GM19099 (cell line): ENCODE results near the gene PICALM.

Source experiments
- POLR2A ChIP-seq: IDR thresholded peaks from 3 replicates; pipeline ENCODE4 v1.6.1; 2011; ENCODE audit warnings: low read depth; ENCODE audit not compliant: insufficient read length; ENCODE audit errors: extremely low read depth

The PICALM gene

GRCh38 chr11:86068951-86069407 is at the start of gene PICALM:
Gene PICALM, minus strand, starts transcription at chr11:86069084. Its CDS starts 304 bp downstream, at chr11:86068780.
- TF ChIP-seq POLR2A: peak; percentile 53

- no peak for TF ChIP-seq POLR2A
Observed at GRCh38 chr11:86118253-86118652, 49.4 kb upstream of the PICALM start.

GRCh38 chr11:86117712-86118063 is 48.8 kb upstream of the PICALM start:
- TF ChIP-seq POLR2A: no peak

- TF ChIP-seq POLR2A: no peak
Observed at GRCh38 chr11:86117001-86117711, 48.3 kb upstream of the PICALM start.

GRCh38 chr11:86116386-86116726 is 47.5 kb upstream of the PICALM start:
- TF ChIP-seq POLR2A: peak; percentile 57

- TF ChIP-seq POLR2A: no peak
Observed at GRCh38 chr11:86115542-86116385, 46.9 kb upstream of the PICALM start.

GRCh38 chr11:86108890-86109638 is 40.2 kb upstream of the PICALM start:
- TF ChIP-seq POLR2A: no peak

GRCh38 chr11:86108191-86108590 is 39.3 kb upstream of the PICALM start:
- no peak for TF ChIP-seq POLR2A

GRCh38 chr11:86106916-86107315 is 38.0 kb upstream of the PICALM start:
- TF ChIP-seq POLR2A: no peak

GRCh38 chr11:86103808-86104207 is 34.9 kb upstream of the PICALM start:
- no peak for TF ChIP-seq POLR2A

- TF ChIP-seq POLR2A: no peak
Observed at GRCh38 chr11:86101941-86102407, 33.1 kb upstream of the PICALM start.

GRCh38 chr11:86101493-86101892 is 32.6 kb upstream of the PICALM start:
- TF ChIP-seq POLR2A: no peak

- no peak for TF ChIP-seq POLR2A
Observed at GRCh38 chr11:86099874-86100273, 31.0 kb upstream of the PICALM start.

GRCh38 chr11:86097980-86098379 is 29.1 kb upstream of the PICALM start:
- TF ChIP-seq POLR2A: no peak

- no peak for TF ChIP-seq POLR2A
Observed at GRCh38 chr11:86091566-86091965, 22.7 kb upstream of the PICALM start.
